SK-N-MC (cell line): Measurements from ENCODE around the gene GAST.

Source experiments
- DNase-seq: peaks from one replicate; pipeline ENCODE4 v3.0.0-alpha.2; 2011; ENCODE audit warnings: low read depth, low spot score
- H3K27ac ChIP-seq: fragments of 200-600 bp; sonication (generic); 2 replicates; pipeline ENCODE4 v1.5.1; 2016; ENCODE audit warnings: mixed run types
- H3K36me3 ChIP-seq: fragments of 200-600 bp; sonication (generic); 2 replicates; pipeline ENCODE4 v1.6.1; 2017; ENCODE audit warnings: antibody characterized with exemption, low read length, mixed read lengths; ENCODE audit not compliant: insufficient read depth
- H3K4me3 ChIP-seq: fragments of 200-600 bp; sonication (generic); 2 replicates; pipeline ENCODE4 v1.5.1; 2016
- H3K9ac ChIP-seq: fragments of 200-600 bp; sonication (generic); 2 replicates; pipeline ENCODE4 v1.8.0; 2017; ENCODE audit warnings: mixed run types, mixed read lengths; ENCODE audit not compliant: insufficient read length
- H3K9me3 ChIP-seq: fragments of 200-600 bp; sonication (generic); 2 replicates; pipeline ENCODE4 v1.6.1; 2017; ENCODE audit warnings: low read depth, mild to moderate bottlenecking, antibody characterized with exemption, low read length, moderate library complexity, mixed read lengths
- EZH2 ChIP-seq: fragments of 200-600 bp; sonication (generic); IDR thresholded peaks from one replicate; pipeline ENCODE4 v1.6.1; 2017; ENCODE audit warnings: antibody characterized with exemption
- FOXP2 ChIP-seq: optimal IDR thresholded peaks from 2 replicates; pipeline ENCODE3; 2011; ENCODE audit warnings: mild to moderate bottlenecking, moderate library complexity; ENCODE audit not compliant: insufficient read depth; ENCODE audit errors: extremely low read length, control extremely low read depth
- POLR2AphosphoS5 ChIP-seq: IDR thresholded peaks from 2 replicates; pipeline ENCODE4 v1.6.1; 2012; ENCODE audit warnings: mild to moderate bottlenecking, low read depth, low read length, borderline replicate concordance

The GAST gene

DNA sequence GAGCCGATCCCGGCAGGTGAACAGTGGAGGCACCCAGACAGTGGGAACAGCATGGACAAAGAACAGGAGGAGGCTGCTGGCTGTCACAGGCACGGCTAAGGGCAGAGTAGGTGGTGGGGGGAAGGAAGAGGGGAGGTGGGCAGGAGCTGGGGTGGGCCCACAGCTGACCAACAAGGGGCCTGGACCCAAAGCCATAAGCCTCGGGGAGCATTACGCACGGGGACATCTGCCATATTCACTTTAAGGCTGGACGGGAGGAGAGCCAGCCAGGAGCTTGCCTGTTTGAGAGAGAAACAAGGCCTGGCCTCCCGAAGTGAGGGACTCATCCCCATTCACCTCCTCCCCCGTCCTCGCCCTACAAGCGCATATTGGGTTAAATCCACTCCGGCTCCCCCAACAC lies 41.9 kb downstream of the GAST start:
- Histone ChIP-seq H3K9ac (no peak overlapping the region), H3K36me3 (peaks cover 28% of the 10 kb centered on the region), H3K4me3 (no peak overlapping the region), H3K9me3 (no peaks in the 10 kb centered on the region), H3K27ac (no peak overlapping the region)
- DNase-seq, result no peak
- TF ChIP-seq POLR2AphosphoS5, result no peak

DNA sequence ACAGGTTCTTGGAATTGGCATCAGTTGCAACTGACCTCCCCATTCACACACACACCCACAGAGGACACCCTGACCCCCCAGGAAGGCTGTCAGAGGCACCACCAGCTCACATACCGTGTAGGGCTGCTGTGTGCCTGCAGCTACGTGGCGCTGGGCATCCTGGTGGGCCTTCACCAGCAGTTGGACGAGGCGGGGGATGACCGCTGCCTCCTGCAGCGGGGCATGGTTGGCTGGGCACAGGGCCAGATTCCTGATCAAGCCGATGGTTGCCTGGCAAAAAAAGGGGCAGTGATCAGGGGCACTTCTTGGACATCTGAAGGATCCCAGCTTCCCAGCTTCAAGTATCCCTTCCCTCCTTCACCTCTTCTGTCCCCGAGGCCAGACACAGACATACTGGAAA lies 46.5 kb downstream of the GAST start:
- no peak for TF ChIP-seq POLR2AphosphoS5
- no peak for TF ChIP-seq FOXP2
- TF ChIP-seq EZH2, result no peak
- Histone ChIP-seq H3K36me3 (peaks cover 56% of the 10 kb centered on the region), H3K4me3 (no peak overlapping the region), H3K9ac (no peak overlapping the region), H3K9me3 (no peaks in the 10 kb centered on the region), H3K27ac (no peak overlapping the region)
- DNase-seq, result no peak

DNA sequence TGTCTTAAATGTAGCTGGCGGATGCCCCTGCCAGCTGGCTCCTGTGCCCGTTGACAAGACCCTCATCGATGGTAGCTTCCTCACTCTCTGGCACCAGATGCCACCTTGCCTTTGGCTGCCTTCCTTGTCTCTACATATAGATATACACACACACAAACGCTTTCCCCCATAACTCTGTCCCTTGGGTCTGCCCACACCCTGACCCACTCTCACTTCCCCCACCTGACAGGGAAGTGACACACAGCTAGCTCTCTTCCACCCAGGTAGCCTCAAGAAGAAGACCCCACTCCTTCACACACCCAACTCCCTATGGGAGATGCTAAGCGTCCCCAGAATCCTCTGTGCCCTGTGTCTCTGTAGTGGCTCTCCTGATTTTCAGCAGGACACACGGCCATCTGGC lies 48.7 kb downstream of the GAST start:
- TF ChIP-seq POLR2AphosphoS5, result no peak
- TF ChIP-seq FOXP2, result no peak
- TF ChIP-seq EZH2, result no peak
- DNase-seq, result no peak
- H3K36me3 ChIP-seq, result peaks cover 64% of the 10 kb centered on the region
- no peaks in the 10 kb centered on the region for H3K9me3 ChIP-seq
- H3K9ac ChIP-seq, result no peak overlapping the region
- no peak overlapping the region for H3K4me3 ChIP-seq
- no peak overlapping the region for H3K27ac ChIP-seq

- DNase-seq, result no peak
- Histone ChIP-seq H3K27ac (no peak overlapping the region), H3K9me3 (no peaks in the 10 kb centered on the region), H3K36me3 (peaks cover 57% of the 10 kb centered on the region), H3K4me3 (no peak overlapping the region), H3K9ac (no peak overlapping the region)
- no peak for TF ChIP-seq EZH2
- TF ChIP-seq POLR2AphosphoS5, result no peak
- no peak for TF ChIP-seq FOXP2
Observed at GRCh38 chr17:41762391-41762790, 50.3 kb downstream of the GAST start.

- H3K9ac ChIP-seq, result no peak overlapping the region
- no peak for DNase-seq
- no peak overlapping the region for H3K4me3 ChIP-seq
- H3K9me3 ChIP-seq, result no peaks in the 10 kb centered on the region
- no peak overlapping the region for H3K27ac ChIP-seq
- no peak for TF ChIP-seq POLR2AphosphoS5
- TF ChIP-seq EZH2, result no peak
- TF ChIP-seq FOXP2, result no peak
- peaks cover 55% of the 10 kb centered on the region for H3K36me3 ChIP-seq
Observed at GRCh38 chr17:41762841-41763240, 50.7 kb downstream of the GAST start.

- Histone ChIP-seq H3K27ac (no peak overlapping the region), H3K36me3 (peaks cover 51% of the 10 kb centered on the region; the same call in 1 of the 2 replicates), H3K9me3 (no peaks in the 10 kb centered on the region), H3K4me3 (no peak overlapping the region), H3K9ac (no peak overlapping the region)
- no peak for TF ChIP-seq FOXP2
- no peak for TF ChIP-seq EZH2
- TF ChIP-seq POLR2AphosphoS5, result no peak
- no peak for DNase-seq
Observed at GRCh38 chr17:41763327-41763726, 51.2 kb downstream of the GAST start.
